HG03442 (cell line): ENCODE data around the gene BCAS3.
"Not testable (repeated sequence)": the region's sequence is repeated elsewhere in the genome, so short reads cannot be mapped to it uniquely, and the experiment has no call there.

Experiments used
- ATAC-seq: cut with Tn5 transposase; IDR thresholded peaks from one replicate; pipeline ENCODE4 v1.9.1; 2021; ENCODE audit warnings: mild to moderate bottlenecking, moderate library complexity; ENCODE audit not compliant: unreplicated experiment

BCAS3 gene

GRCh38 chr17:60863892-60864707, 186.4 kb downstream of the BCAS3 start:
- ATAC-seq: no peak

- ATAC-seq: no peak
These were observed 187.0 kb downstream of the BCAS3 start for GRCh38 chr17:60864708-60865005.

- ATAC-seq: no peak
These were observed 197.1 kb downstream of the BCAS3 start for GRCh38 chr17:60874772-60875171.

GRCh38 chr17:60886731-60887613, 209.3 kb downstream of the BCAS3 start:
- not testable (repeated sequence) for ATAC-seq

GRCh38 chr17:60887614-60888028, 210.0 kb downstream of the BCAS3 start:
- ATAC-seq: no peak

- ATAC-seq: no peak
These were observed 211.4 kb downstream of the BCAS3 start for GRCh38 chr17:60888812-60889709.

GRCh38 chr17:60891149-60891548, 213.5 kb downstream of the BCAS3 start:
- ATAC-seq: no peak

- ATAC-seq: no peak
These were observed 215.8 kb downstream of the BCAS3 start for GRCh38 chr17:60893475-60893874.

- ATAC-seq: no peak
These were observed 219.3 kb downstream of the BCAS3 start for GRCh38 chr17:60896996-60897395.

- ATAC-seq: no peak
These were observed 221.5 kb downstream of the BCAS3 start for GRCh38 chr17:60899115-60899514.

- ATAC-seq: no peak
These were observed 223.0 kb downstream of the BCAS3 start for GRCh38 chr17:60900688-60901087.

- ATAC-seq: no peak
These were observed 223.6 kb downstream of the BCAS3 start for GRCh38 chr17:60901242-60901641.

- ATAC-seq: no peak
These were observed 224.2 kb downstream of the BCAS3 start for GRCh38 chr17:60901806-60902205.

GRCh38 chr17:60902399-60902798, 224.7 kb downstream of the BCAS3 start:
- no peak for ATAC-seq

GRCh38 chr17:60904582-60904981, 226.9 kb downstream of the BCAS3 start:
- ATAC-seq: no peak

GRCh38 chr17:60905709-60906108, 228.1 kb downstream of the BCAS3 start:
- no peak for ATAC-seq

- no peak for ATAC-seq
These were observed 230.7 kb downstream of the BCAS3 start for GRCh38 chr17:60908324-60908723.

GRCh38 chr17:60909405-60909804, 231.8 kb downstream of the BCAS3 start:
- ATAC-seq: no peak

- no peak for ATAC-seq
These were observed 232.8 kb downstream of the BCAS3 start for GRCh38 chr17:60910415-60910814.

- ATAC-seq: no peak
These were observed 236.4 kb downstream of the BCAS3 start for GRCh38 chr17:60914078-60914477.

GRCh38 chr17:60916043-60916442, 238.4 kb downstream of the BCAS3 start:
- no peak for ATAC-seq
